HG02884 (cell line): ENCODE measurements around the gene TBC1D22B.

Source experiments
- ATAC-seq: cut with Tn5 transposase; IDR thresholded peaks from one replicate; pipeline ENCODE4 v1.9.1; 2021; ENCODE audit warnings: mild to moderate bottlenecking, moderate library complexity; ENCODE audit not compliant: unreplicated experiment

The TBC1D22B gene

DNA sequence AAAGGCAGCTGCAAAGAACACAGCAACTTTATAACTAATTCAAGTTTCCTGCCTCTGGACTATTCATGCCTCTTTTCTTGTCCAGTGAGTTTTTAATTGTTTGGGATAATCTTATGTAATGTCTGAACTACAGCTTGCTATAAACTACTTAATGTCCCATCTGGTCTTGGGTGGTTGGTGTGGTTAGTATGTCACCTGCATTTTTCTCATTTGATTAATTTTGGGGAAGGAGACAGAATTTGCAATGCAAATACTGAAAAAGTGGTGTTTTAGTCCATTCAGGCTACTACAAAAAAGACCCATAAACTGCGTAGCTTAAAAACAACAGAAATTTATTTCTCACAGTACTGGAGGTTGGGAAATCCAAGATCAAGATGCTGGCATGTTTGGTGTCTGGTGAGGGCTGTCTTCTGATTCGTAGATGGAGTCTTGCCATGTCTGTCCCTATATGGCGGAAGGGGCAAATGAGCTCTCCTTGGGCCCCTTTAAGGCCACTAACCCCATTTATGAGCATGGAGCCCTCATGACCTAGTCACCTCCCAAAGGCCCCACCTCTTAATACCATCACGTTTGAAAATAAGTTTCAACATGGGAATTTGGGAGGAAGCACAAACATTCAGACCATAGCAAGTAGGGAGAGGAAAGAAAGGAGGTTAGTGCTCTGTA is 118.6 kb downstream of the TBC1D22B start:
- no peak for ATAC-seq

DNA sequence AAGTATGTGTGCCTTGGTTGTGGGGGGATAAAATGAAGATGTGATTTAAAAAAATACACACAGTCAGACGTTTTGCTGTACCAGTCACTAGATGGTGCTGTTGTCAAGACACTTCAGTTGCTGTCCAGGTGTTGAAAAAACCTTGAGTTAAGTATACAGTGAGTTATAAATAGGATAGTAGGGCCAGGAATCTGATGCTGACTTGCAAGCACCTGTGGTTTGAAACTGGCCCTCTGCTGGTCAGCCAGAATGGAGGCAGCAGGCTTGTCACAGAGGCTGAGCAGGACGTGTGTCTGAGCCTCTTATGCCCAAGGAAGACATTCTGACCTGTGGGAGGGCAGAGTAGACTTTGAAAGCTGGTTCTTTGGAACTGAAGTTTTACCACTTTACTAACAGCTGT is 124.0 kb downstream of the TBC1D22B start:
- no peak for ATAC-seq
